Measurements from ENCODE around the gene DPF3.

GRCh38 chr14:72573725-72574417 lies 320.0 kb downstream of the DPF3 start:
- no peak for TF ChIP-seq CTCF (IDR thresholded peaks at IDR 0.05)
- TF ChIP-seq POLR2A (IDR thresholded peaks at IDR 0.05) = no peak

Data from esophagus squamous epithelium (tissue), 4 donors.